Activated T-cell treated with anti-CD3 and anti-CD28 coated beads for 48 hours (primary cell): ENCODE results near the gene TBXAS1.
"Not testable (repeated sequence)": the region's sequence is repeated elsewhere in the genome, so short reads cannot be mapped to it uniquely, and the experiment has no call there.

Source experiments
- DNase-seq: peaks from one replicate; pipeline ENCODE4 v3.0.0-alpha.2; 2020; ENCODE audit warnings: low read depth

TBXAS1 gene

GRCh38 chr7:139827042-139827441 is 2.0 kb upstream of the TBXAS1 start:
- DNase-seq: no peak

- DNase-seq: no peak
Measured at GRCh38 chr7:139828446-139828845, 618 bp upstream of the TBXAS1 start.

- DNase-seq: no peak
Measured at GRCh38 chr7:139829775-139830117, 682 bp downstream of the TBXAS1 start.

- DNase-seq: no peak
Measured at GRCh38 chr7:139830292-139830691, 1.2 kb downstream of the TBXAS1 start.

- DNase-seq: no peak
Measured at GRCh38 chr7:139830782-139831501, 1.9 kb downstream of the TBXAS1 start.

GRCh38 chr7:139835848-139836247 is 6.8 kb downstream of the TBXAS1 start:
- DNase-seq: not testable (repeated sequence)

GRCh38 chr7:139837291-139837690 is 8.2 kb downstream of the TBXAS1 start:
- not testable (repeated sequence) for DNase-seq

- DNase-seq: no peak
Measured at GRCh38 chr7:139838276-139838675, 9.2 kb downstream of the TBXAS1 start.

- DNase-seq: no peak
Measured at GRCh38 chr7:139838876-139839275, 9.8 kb downstream of the TBXAS1 start.

GRCh38 chr7:139840776-139841175 is 11.7 kb downstream of the TBXAS1 start:
- no peak for DNase-seq

GRCh38 chr7:139842401-139843210 is 13.5 kb downstream of the TBXAS1 start:
- DNase-seq: no peak

GRCh38 chr7:139843211-139843537 is 14.1 kb downstream of the TBXAS1 start:
- DNase-seq: not testable (repeated sequence)

- no peak for DNase-seq
Measured at GRCh38 chr7:139844779-139845442, 15.8 kb downstream of the TBXAS1 start.

GRCh38 chr7:139845443-139845805 is 16.4 kb downstream of the TBXAS1 start:
- no peak for DNase-seq

GRCh38 chr7:139846297-139846696 is 17.2 kb downstream of the TBXAS1 start:
- no peak for DNase-seq

GRCh38 chr7:139848274-139848673 is 19.2 kb downstream of the TBXAS1 start:
- DNase-seq: no peak

GRCh38 chr7:139850906-139851305 is 21.8 kb downstream of the TBXAS1 start:
- DNase-seq: no peak

- no peak for DNase-seq
Measured at GRCh38 chr7:139851770-139852481, 22.9 kb downstream of the TBXAS1 start.

GRCh38 chr7:139852482-139852845 is 23.4 kb downstream of the TBXAS1 start:
- no peak for DNase-seq

- no peak for DNase-seq
Measured at GRCh38 chr7:139853506-139854123, 24.6 kb downstream of the TBXAS1 start.

GRCh38 chr7:139854124-139854511 is 25.1 kb downstream of the TBXAS1 start:
- DNase-seq: no peak

- DNase-seq: no peak
Measured at GRCh38 chr7:139854803-139855497, 25.9 kb downstream of the TBXAS1 start.
